ENCODE measurements around the gene FGF1.
"Not testable (repeated sequence)": the region's sequence is repeated elsewhere in the genome, so short reads cannot be mapped to it uniquely, and the experiment has no call there.

Gene FGF1

DNA sequence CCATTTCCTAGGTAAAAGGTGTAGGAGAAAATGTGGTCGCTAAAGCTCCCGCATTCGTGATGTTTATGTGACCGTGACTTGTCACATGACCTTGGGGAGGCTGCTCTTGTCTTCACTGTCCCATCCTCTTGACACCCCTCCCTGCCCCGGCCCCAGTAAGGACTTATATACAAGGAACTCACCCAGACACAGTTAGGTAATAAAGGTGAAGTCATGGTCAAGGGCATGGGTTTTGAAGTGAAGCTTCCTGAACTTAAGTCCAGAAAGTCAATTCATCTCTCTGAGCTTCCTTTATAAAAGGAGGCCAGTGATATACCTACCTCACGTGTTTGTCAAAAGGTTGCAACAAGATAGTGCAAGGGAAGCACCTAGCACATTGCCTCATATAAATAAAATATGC, 17.6 kb downstream of the FGF1 start:
- DNase-seq (ENCODE audit: low read depth), result no peak

DNA sequence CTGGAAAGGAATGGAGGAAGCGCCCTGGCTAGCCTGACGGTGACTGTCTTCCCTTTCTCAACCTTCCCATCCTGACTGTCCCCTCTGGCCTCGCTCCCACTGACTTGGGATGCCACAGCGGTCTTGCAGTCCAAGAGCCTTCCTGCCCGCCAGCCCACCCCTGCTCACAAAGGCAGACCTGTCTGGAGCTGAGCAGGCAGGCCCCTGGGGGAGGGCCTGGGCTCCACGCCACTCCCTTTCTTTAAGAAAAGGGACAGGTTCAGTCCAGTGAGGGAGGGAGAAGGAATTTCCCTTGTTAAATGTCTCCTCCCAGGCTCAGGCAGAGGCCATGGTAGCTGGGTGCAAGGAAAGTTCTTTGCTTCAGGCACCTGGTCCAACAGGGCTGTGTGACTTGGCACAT, 18.1 kb downstream of the FGF1 start:
- DNase-seq (ENCODE audit: low read depth), result no peak

- no peak for DNase-seq (ENCODE audit: low read depth)
These were observed 21.3 kb downstream of the FGF1 start for GRCh38 chr5:142664636-142665035.

DNA sequence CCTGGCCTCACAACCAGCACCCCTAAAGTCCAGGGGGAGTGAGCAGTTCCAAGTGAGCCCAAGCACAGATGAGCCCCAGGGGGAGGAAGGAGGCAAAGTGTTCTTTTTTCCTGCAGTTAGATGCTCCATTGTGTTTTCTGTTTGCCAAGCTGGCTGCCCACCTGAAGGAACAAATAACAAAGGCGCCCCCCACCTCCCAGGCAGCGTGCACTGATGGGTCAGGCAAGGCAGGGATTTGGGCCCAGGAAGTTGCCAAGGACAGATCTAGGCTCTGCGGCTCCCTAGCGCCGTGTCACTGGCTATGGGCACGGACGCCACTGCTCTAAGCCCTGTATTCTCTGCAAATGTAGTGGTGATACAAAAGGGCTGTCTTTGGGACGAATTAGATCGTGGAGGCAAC, 21.8 kb downstream of the FGF1 start:
- DNase-seq (ENCODE audit: low read depth), result no peak

- DNase-seq (ENCODE audit: low read depth), result no peak
These were observed 22.6 kb downstream of the FGF1 start for GRCh38 chr5:142663246-142663645.

- DNase-seq (ENCODE audit: low read depth), result no peak
These were observed 23.9 kb downstream of the FGF1 start for GRCh38 chr5:142661957-142662356.

DNA sequence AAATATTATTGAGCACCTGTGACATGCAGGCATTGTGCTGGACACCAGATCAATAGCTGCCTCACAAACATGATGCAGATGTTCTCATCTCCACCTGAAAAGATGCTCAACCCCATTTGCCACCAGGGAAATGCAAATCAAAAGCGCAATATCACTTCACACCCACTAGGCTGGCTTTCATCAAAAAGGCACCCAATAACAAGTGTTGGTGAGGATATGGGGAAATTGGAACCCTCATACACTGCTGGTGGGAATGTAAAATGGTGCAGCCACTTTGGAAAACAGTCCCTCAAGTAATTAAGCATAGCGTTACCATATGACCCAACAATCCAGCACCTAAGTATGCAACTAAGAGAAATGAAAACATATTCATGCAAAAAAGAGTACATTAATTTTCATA, 24.7 kb downstream of the FGF1 start:
- DNase-seq (ENCODE audit: low read depth), result no peak

- no peak for DNase-seq (ENCODE audit: low read depth)
These were observed 25.2 kb downstream of the FGF1 start for GRCh38 chr5:142660731-142661130.

DNA sequence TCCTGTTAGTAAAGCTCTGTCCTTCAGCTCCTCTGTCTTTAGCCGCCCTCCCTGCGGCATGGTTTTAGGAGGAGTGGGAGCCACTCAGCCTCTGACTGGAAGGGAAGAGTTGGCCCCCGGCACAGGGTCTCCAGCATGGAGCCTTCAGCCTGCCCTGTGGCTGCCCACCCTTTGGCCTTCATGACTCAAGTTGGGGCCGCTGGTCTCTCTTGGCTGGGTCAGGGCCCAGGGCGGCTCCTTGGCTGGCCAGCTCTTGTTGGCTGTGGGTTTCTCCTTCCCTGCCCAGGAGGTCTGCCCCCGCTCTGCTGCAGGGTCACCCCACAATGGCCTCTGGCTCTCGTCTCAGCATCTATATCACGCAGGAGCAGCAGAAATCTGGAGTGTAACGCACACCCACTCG, 25.7 kb downstream of the FGF1 start:
- no peak for DNase-seq (ENCODE audit: low read depth)

GRCh38 chr5:142659405-142659804, 26.5 kb downstream of the FGF1 start:
- no peak for DNase-seq (ENCODE audit: low read depth)

DNA sequence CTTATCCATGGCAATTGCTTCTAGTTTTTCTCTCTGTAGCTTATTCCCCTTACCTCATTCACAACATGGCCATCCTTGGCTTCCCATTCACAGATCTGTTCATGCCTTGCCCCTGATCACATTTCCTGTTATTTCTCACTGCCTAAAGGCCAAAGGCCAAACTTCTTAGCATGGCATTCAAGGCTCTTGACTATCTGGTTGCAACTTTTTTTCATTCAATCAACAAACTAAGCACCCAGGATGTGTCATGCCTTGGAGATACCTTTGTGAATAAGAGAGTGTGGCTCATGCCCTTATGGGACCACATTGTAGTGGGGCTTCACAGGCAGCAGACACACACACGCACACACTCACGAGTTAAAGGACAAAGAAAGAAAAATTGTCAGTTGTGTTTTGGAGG, 27.6 kb downstream of the FGF1 start:
- no peak for DNase-seq (ENCODE audit: low read depth)

- DNase-seq (ENCODE audit: low read depth), result no peak
These were observed 28.4 kb downstream of the FGF1 start for GRCh38 chr5:142657446-142657845.

DNA sequence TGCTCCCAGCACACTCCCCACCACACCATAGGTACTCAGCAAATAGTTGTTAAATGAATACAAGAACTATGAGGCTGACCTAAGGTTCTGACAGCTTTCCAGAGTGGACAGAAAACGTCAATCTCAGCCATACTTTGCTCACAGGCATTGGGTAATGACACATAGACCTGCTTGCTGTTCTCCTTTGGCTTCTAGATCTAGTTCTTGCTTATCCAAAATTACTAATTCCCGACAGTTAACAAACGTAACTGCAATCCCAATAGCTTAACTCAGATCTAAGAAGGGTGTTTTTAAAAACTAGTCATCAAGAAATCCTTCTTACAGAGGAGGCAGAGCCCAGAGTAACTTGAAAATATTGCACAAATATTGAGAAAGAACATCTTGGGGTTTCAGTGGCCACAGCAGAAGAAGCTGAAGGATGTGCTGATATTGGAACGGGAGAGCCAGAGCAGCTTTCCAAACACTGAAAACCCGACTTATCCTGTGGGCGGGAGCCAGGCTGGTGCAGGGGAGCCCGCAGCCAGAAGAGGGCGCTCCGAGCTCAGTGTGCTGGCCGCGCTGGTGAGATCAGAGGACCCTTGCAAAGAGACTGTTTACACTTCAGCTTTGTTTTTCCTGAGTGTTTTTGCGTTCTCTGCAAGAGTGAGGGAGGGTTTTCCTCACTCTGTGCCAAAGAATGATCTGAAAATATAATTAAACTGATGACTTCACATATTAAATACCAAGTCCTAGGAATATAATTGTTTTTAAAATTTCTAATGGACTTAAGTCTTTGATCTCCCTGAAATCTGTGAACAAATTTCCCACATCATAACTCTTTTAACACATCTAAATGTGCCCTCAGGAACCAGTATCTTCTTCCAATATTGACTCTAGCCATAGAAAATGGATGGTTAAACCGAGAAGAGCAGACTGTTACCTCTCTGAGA, 30.3 kb downstream of the FGF1 start:
- peak; percentile 35 for DNase-seq (ENCODE audit: low read depth)

GRCh38 chr5:142654578-142655058, 31.3 kb downstream of the FGF1 start:
- DNase-seq (ENCODE audit: low read depth), result no peak

DNA sequence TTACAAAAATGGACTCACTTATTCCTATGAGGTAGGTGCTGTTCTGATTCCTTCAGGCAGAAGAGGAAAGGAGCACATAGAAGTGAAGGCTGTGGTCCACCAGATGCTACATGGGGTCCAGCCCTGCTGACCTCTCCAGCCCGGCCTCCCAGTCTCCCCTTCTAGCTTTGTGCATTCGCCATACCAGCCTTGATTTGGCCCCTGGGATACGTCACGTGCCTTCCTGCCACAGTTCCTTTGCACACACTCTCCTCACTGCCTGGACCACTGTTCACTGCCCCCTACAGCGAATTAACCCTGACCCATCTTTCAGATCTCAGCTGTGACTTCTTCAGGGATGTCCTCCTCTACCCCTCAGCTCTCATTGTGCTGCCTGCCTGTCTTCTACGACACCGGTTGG, 32.6 kb downstream of the FGF1 start:
- no peak for DNase-seq (ENCODE audit: low read depth)

GRCh38 chr5:142652563-142652962, 33.3 kb downstream of the FGF1 start:
- no peak for DNase-seq (ENCODE audit: low read depth)

GRCh38 chr5:142650881-142651280, 35.0 kb downstream of the FGF1 start:
- DNase-seq (ENCODE audit: low read depth), result no peak

GRCh38 chr5:142650060-142650459, 35.8 kb downstream of the FGF1 start:
- no peak for DNase-seq (ENCODE audit: low read depth)

GRCh38 chr5:142648108-142648507, 37.8 kb downstream of the FGF1 start:
- not testable (repeated sequence) for DNase-seq (ENCODE audit: low read depth)

- DNase-seq (ENCODE audit: low read depth), result no peak
These were observed 40.4 kb downstream of the FGF1 start for GRCh38 chr5:142645456-142645855.

GRCh38 chr5:142644640-142645361, 41.1 kb downstream of the FGF1 start:
- DNase-seq (ENCODE audit: low read depth), result no peak

DNA sequence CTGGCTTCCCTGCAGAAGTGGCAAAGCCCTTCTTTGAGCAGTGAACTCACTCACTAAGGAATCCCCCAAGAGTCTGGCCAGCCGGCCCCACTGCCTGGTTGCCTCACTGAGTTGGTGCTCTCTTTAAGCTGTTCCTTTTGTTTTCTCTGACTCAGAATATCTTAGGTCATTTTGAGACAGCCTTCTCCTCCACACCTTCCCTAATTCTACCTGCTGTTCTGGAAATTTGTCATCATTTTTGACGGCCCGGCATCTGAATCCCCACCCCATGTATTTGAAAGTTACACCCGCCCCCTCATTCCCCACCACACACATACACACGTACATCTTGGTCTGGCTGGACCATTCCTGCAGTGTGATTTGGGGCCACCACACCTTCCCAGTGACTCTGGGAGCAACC, 41.8 kb downstream of the FGF1 start:
- DNase-seq (ENCODE audit: low read depth), result no peak

DNA sequence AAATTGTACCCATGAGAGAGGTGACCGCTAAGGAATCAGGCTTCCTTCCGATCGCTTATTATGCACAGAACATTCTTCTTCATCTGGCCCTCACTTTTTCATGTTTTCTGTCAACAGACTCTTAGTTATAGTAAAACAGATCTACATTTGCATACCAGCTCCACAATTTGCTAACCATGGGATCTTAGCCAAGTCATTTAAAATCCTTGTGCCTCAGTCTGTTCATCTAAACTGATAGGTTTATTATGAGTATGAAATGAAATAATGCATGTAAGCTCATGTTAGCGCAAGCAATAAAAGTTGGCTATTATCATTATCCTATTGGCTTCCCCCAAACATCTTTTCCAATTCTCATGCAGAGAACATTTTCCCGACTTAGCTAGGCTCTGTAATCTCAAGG, 42.3 kb downstream of the FGF1 start:
- DNase-seq (ENCODE audit: low read depth), result no peak
